HG03457 (cell line): Measurements from ENCODE around the gene ARID1B.

ENCODE experiments used
- ATAC-seq: cut with Tn5 transposase; IDR thresholded peaks from one replicate; pipeline ENCODE4 v1.9.1; 2021; ENCODE audit warnings: moderate number of reproducible peaks; ENCODE audit not compliant: unreplicated experiment

ARID1B gene

DNA sequence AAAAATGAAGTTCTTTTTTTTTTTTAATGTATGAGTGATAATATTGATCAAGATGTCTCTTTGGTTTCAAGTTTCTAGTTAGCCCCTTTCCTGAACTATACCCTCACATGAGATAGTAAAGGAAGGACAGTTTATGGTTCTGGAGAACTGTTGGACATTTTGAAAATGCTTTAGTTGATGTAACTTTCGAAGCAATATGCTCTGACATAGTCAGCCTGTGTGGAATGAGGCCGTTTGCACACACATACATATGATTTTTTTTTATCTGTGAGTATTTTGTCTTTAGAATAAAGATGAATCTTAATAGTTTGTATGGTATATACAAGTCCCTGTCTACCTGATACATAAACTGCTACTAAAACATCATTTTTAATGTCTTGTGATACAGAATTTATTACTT, 177.0 kb downstream of the ARID1B start:
- ATAC-seq: no peak

DNA sequence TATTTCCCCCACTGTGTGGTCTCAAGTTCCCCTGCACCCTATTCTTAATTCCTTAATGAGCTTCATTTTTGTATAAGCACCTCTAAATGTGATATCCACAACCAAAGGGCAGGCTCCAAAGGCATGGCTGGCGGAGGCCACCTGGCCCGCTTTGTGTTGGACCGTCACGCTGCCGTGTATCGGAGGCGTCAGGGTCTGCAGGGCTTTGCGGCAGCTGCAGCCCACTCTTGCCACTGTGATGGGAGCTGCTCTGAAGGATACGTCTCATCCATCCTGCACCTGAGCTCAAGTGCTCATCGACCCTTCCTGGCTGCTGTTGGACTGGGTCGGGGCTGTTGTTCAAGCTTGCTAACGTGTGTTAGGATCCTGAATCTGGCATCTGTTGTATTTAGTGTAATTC, 177.6 kb downstream of the ARID1B start:
- ATAC-seq: no peak

DNA sequence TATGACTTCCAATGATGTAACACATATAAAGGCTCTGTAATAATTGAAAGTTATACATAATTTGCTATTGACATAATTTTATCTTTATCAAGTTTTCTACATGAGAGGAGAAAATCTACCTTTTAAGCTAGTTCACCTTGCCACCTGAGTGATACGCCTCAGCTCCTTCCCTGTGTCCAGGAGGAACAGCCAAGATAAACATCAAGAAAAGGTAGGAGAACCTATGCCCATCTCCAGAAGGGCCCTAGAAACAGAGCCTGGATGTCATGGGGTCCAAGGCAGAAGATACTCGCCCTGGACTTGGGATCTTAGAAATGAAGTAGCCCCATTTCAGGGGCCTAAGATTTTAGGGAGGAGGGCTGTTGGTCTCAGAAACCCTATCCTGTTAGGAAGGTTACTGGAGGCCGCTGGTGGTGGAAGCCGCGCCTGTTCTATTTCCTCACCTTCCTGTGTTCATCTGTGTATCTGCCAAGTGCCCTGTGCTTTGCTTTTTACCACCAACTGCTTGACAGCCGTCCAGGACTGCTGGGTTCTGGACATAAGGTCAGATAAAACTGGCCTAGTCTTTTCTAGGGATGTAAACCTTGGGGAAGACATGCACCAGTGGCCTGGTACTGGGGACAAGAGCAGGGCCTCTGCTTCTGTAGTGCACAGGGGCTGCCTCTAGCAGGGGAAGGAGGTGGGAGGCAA, 178.5 kb downstream of the ARID1B start:
- ATAC-seq: no peak

DNA sequence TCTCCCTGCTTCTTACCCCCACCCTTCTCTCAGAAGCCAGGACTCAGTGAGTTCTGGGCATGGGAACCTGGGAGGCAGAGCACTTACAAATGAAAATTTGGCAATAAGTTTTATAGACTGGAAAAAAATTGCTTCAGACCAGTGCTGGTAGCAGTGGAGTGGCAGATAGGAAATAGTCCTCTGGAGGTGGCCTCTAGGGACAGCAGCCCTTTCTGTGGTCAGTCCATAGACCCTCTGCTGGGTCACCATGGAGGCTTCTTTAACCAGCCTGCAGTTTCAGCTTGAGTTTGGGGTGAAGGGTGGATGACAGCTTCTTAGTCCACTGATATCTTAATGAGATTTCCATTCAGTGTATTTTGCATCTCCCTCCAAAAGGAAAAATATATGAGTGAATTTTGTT, 179.1 kb downstream of the ARID1B start:
- ATAC-seq: no peak

DNA sequence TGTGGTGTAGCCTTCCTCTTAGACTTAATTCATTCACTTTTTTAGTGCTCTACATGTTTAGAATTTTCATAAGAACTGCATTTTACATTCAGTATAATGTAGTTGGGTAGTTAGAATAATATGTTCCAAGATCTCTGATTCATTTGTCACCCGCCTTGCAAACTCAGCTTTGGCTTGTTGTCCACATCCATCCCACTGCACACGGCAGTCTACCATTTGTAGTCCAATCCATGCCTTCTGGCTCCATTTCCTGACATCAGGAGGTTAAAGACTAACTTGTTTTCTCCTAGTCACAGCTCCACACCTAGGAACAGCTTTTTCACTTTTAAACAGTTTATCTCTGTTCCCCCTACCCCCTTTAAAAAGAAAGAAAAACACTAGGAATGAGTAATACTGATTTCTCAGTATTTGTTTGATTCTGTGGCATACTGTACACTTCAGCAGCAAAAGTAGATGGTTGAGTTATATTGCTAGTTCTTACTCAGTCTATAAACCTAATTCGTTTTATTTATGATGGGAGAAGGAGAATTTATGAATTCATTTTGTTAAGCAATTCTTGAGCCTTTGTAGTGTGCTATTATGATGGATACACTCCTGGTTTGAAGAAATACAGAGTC, 180.9 kb downstream of the ARID1B start:
- no peak for ATAC-seq

DNA sequence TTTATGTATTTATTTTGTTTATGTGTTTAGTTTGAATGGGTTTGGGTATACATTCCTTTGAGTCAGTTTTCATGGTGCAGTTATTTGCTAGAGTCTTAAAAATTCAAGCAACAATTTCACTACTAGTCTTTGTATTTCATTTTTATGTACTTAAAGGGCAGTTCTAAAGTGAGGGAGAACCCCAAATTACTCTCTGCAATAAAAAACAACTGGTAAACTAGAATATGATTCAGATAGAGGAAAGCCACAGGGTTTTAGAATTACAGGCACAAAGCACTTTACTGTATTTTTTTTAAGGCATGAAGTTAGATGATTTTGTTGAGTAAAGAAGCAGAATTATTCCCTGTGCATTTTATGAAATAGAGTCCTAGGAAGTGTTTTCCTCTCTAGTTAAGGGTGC, 183.3 kb downstream of the ARID1B start:
- no peak for ATAC-seq

DNA sequence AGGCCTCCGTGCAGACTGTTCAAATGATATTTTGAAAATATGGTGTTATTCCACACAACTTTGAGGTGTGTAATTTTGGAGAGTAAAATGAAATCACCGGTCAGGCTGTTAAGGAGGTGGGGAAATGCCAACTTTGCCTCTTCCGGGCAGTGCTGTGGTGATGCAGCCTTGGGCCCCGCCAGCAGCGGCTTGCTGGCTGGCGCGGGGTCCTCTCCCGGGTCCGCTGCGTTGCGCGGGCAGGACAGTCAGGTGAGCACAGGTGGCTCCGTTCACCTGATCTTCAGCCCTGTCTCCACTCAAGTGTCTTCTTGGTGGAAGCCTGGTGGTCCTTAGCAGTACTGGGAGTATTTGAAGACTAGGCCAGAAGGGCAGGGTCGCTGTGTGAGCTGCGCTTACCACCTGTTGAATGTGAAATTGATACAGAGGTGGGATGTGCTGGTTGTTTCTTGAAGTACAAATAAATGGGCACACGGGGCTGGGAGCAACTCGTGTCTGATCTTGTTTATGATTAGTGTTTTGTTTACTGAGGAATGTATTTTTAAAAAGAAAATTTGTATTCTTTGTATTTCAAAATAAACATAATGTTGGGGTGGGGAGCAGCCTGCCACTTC, 184.2 kb downstream of the ARID1B start:
- ATAC-seq: no peak

DNA sequence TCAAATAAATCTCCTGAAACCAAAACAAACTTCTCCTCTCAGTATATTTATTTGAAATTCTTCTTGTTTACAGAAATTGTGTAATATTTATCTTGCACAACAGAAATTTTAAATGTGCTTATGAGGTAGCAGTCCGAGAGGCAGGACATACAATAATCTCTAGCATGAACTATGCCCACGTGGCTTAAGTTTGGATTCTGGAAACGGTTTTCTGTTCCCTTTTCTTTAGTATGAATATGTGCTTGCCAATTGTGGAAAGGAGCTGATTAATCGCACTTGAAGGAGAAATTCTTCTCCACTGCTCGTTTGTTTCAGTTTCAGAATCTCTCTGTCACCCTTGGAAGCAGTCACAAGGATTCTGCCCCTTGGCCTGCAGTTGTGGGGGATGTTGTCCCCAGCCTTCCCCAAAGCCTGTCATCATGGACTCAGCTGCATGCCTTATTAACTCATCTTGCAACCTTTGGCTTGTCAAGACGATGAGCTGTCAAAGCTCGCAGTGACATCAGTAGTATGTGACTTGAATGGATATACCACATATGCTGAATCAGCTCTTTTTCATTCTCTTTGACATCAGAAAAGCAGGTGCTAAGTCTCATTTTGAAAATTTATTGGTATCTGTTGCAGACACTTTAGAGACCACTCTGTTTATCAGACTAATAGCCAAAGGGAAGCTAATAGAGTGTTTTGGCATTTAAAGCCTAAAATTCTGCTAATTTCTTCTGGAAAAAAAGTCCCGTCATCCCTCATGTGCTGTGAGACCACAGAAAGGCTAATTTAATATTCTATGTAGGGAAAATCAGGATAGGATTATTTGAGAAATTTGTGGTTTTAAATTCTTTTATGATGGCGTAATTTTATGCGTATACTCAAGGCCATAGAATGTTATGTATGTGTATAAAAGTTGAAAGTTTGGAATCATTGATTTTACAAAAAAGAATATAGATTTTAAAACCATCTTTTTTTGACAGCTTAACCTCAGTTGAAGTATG, 186.8 kb downstream of the ARID1B start:
- no peak for ATAC-seq

DNA sequence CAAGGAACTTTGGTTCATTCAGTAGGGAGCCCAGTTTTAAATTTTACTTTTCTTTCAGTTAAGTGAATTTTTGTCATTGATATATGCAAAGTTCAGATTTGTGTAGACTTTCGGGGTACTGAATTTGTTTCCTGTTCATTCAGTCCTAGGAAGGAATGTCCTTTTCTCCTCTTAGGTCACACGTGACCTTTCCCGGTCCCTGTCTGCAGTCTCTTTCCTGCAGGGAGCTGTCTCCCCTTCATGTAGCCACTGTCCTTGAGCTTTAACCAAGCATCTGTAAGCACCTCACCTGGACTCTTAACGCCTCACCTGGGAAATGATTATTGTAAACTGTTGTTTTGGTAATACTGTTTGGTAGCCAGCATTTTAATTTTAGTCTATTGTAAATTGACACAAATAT, 190.7 kb downstream of the ARID1B start:
- no peak for ATAC-seq

DNA sequence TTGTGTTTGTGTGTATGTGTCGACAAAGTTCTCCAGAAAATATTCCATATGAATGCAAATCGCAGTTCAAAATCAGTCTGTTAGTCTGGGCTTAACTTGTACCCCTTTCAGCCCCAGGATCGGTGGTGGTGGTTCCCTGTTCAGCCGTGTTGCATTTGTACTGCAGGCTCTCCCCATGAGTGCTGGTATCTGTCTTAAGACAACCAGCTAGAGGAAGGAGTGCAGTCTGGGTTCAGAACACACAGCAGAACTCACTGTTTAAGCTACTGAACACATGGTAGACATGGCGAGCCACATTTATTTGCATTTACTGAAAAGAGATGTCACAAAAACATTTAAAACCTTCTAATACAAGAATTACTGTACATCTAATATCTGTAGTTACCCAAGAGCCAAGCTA, 192.1 kb downstream of the ARID1B start:
- ATAC-seq: no peak

DNA sequence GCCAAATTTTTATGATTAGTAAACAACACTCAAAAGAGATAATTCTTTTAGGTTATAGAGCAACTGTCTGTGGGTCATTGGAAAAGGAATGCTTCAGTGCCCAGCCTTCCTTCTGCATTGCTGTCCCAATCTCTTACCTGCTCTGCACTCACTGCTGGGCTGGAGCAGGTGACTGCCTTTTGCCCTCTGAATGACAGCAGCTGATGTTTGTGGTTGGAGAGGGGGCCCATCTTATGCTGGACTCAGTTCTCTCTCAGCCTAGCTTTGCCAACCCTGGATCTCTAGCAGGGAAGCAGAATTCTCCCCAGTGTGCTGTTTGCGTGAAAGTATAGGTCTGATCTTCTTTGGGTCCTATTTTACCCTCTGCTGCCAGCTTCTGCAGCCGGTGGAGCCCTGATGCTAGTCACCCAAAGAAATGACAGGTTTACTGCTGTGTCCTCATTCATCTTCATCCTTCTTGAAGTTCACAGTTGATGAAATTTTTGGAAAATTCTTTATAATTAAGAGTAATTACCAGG, 193.5 kb downstream of the ARID1B start:
- no peak for ATAC-seq

DNA sequence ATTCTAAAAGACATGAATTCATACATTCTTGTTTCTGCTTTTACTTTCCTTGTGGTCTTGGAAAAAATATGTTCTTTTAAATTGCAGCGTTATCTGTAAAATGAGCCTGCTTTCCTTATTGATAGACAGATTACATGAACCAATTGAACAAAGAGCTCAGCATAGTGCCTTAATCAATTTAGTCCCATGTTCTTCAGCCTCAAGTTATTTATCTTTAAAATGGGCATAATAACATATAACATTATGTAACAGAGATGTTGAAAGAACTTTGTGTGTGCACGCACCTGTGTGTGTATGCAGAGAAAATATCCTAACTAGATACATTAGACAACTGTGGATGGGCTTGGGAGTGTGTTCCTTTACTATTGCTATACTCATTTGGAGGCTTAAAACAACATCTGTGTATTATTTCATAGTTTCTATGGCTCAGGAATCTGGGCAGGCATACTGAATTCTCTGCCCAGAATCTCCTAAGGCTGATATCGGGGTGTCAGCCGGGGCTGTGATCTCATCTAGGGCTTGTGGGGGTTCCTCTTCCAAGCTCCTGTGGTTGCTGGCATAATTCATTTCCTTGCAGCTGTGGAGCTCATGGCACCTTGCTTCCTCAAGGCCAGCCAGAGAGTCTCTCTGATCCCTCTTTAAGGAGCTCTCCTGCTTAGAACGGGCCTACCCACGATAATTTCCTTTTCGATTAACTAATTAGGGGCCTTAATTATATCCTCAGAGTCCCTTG, 194.1 kb downstream of the ARID1B start:
- no peak for ATAC-seq

DNA sequence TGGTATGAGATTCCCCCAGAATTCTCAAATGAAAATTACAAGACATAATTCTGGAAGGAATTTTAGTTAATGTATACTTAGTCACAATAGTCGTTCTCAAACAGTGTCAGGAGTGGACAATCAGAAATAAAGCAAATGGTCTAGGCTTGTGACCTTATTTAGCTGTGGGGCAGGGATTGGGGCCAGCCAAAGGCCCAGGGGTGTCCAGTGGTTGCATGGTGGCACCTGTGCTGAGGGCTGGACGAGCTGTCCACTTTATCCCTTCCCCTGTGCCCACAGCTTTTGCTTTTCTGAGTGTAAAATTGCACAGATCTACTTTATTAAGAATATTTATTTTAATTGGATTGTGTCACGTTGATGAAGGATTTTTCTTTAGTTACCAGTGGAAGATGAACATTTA, 195.0 kb downstream of the ARID1B start:
- ATAC-seq: no peak

DNA sequence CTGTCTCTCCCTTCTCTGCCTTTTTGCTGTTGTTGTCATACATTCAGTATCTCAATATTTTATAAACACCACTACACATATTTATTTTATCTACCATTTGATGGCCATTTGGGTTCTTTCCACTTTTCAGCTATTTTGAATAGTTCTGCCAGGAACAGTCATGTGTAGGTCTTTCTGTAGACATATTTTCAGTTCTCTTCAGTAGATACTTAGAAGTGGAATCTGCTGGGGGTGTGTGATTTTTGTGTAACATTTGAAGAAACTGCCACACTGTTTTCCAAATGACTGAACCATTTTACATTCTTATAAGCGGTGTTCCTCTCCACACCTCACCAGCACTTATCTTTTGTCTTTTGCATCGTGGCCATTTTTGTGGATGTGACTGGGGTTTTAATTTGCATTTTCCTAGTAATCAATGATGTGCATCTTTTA, 197.7 kb downstream of the ARID1B start:
- ATAC-seq: no peak

DNA sequence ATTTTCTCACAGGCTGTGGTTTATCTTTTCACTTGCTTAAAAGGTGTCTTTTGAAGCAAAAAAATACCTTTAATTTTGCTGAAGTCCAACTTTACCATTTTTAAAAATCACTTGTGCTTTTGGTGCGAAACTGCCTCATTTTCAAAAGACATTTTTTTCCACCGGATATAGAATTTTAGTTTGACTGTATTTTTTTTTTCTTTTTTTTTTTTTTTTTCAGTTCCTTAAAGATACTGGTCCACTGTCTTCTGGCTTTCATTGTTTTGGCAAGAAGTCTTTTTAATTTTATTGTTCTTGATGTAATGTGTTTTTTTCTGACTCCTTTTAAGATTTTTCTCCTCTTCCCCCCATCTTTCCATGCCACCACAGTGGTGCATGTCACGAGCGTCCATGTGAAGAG, 198.2 kb downstream of the ARID1B start:
- no peak for ATAC-seq

DNA sequence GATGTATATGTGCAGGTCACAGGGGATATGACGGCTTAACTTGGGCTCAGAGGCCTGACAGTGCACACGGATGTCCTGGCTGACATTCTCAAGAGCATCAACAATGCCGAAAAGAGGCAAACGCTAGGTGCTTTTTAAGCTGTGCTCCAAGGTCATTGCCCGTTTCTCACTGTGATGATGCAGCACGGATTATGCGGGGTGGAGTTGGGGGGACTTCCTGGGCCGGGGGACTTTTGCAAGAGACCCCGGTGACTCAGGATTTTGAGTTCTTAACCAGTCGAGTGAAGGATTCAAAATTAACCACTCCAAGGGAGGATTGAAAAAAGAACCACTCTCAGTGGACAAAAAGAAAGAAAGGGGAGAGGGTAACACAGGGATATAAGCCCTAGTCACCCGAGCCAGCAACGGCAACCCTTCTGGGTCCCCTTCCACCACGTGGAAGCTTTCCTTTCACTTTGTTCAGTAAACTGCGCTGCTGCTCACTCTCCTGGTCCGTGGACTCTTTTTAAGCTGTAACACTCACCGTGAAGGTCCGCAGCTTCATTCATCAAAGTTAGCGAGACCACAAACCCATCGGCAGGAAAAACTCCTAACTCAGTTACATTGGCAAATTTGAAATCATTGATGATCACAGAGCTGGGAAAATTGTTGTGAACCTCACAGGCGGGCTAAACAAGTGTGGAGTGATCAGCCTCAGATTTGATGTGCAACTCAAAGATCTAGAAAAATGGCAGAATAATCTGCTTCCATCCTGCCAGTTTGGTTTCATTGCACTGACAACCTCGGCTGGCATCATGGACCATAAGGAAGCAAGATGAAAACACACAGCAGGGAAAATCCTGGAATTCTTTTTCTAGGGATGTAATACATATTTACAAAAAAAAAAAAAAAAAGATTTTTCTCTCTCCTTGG, 199.3 kb downstream of the ARID1B start:
- ATAC-seq: no peak

DNA sequence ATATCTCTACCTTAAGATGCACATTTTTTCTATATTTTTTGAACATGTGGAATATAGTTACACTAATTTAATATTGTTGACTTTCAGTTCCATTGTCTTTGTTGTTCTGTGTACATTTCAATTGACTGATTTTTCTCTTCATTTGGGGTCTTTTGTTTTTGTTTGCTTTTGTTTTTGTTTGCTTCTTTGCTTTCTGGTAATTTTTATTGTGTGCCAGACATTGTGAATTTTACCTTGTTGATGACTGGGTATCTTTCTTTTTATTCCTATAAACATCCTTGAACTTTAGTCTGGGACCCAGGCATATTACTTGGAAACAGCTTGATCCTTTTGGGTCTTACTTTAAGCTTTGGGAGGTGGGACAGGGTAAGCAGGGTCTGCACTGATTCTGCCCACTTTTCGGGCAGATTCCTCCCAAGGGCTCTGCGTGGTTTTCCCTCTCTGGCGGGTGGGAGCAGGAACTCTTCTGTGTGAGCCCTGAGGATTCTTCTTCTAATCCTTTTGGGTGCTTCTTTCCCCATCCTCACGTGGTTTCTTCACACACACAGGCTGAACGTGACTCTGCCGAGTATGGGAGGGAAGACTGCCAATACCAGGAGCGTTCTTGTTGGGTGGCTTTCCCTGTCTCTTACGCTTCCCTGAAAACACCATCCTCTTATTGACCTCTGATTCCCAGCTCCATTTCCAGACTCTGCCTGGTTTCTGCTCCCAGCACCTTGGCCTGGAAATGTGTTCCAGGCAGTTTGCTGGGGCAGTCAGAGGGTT, 200.5 kb downstream of the ARID1B start:
- ATAC-seq: no peak

DNA sequence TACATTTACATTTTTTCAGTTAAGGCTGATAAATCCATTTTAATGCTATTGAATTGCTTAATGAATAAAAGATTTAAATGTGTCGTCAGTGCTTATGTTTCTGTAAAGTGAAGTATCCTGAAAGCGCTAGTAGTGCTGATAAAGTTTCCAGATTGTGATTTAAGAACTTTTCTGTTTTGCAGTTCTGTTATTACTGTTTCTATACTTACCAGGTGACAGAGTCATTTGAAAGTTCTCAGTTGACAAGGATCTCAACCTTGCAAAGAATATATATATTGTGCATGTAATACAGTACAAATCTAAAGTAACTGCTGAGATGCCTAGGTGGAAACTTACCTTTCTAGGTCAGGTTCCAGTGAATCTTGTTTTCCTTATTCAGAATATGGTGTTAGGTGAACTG, 201.8 kb downstream of the ARID1B start:
- no peak for ATAC-seq

DNA sequence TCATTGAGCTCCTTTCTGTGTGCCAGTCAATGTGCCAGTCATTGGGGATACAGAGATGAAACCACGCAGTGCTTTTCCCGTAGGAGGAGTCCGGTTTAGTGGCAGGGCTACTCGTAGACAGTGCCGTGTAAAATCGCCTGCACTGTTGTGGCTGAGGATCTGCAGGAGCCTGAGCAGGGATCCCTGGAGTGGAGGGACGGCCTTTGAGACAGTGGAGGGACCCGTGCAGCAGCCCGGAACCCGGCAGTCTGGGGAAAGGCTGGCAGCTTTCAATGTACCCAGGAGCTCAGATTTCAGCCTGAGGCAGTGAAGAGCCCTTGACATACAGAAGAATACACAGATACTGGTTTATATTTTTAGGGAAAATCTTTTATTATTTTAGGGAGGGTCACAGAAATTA, 203.3 kb downstream of the ARID1B start:
- no peak for ATAC-seq
